Sigmoid colon (tissue), 4 donors: Measurements from ENCODE around the gene GRM8.

Experiments
- EP300 ChIP-seq, 4 donors: sonication (generic); formaldehyde crosslinking; IDR thresholded peaks; one replicate each; pipeline ENCODE4 v1.6.1; 2017; ENCODE audit warnings: antibody characterized with exemption in 4 of 4
- TF ChIP-seq, protein P1 (sequence below), 4 experiments: fragments of 450-650 bp in 3 of 4; fragments of 200-600 bp in 1 of 4; IDR thresholded peaks; one replicate each; pipeline ENCODE4 v1.5.1; 2016 to 2019; ENCODE audit warnings: antibody characterized with exemption in 4 of 4, mild to moderate bottlenecking in 3 of 4, moderate library complexity in 2 of 4

DNA sequence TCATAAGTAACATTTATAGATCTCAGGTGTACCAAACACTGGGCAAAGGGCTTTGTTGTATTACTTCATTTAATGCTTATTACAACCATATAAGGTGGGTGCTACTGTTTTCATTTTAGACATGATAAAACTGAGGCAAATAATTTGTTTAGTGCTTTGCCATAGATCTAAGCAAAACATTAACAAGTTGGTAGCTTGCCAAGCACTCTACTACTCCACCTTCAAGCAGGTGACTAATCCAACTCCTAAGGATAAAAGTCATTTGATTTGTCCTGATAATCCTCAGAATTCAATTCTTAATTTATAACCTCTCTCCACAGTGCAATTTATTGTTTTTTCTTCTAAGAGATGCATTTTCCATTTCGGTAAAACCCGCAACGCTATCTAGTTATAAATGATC, 646.4 kb downstream of the GRM8 start:
- TF ChIP-seq, protein P1, sequence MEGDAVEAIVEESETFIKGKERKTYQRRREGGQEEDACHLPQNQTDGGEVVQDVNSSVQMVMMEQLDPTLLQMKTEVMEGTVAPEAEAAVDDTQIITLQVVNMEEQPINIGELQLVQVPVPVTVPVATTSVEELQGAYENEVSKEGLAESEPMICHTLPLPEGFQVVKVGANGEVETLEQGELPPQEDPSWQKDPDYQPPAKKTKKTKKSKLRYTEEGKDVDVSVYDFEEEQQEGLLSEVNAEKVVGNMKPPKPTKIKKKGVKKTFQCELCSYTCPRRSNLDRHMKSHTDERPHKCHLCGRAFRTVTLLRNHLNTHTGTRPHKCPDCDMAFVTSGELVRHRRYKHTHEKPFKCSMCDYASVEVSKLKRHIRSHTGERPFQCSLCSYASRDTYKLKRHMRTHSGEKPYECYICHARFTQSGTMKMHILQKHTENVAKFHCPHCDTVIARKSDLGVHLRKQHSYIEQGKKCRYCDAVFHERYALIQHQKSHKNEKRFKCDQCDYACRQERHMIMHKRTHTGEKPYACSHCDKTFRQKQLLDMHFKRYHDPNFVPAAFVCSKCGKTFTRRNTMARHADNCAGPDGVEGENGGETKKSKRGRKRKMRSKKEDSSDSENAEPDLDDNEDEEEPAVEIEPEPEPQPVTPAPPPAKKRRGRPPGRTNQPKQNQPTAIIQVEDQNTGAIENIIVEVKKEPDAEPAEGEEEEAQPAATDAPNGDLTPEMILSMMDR (IDR thresholded peaks at IDR 0.05) = no peak
- no peak for TF ChIP-seq EP300 (IDR thresholded peaks at IDR 0.05)
